Keratinocyte (primary cell): Measurements from ENCODE around the gene SLC1A2.

Experiments
- CTCF ChIP-seq, 3 experiments: IDR thresholded peaks in 1 of 3; conservative IDR thresholded peaks in 1 of 3; optimal IDR thresholded peaks in 1 of 3; 2 replicates in 2 of 3; 3 replicates in 1 of 3; pipeline versions ENCODE3 to v1.5.1; 2011; ENCODE audit warnings: low read length in 3 of 3, mild to moderate bottlenecking in 3 of 3, moderate library complexity in 2 of 3, control low read depth in 1 of 3, inconsistent platforms in 1 of 3; ENCODE audit not compliant: insufficient read depth in 2 of 3; ENCODE audit errors: extremely low read depth in 1 of 3
- EZH2 ChIP-seq: IDR thresholded peaks from one replicate; pipeline ENCODE4 v1.6.1; 2012; ENCODE audit warnings: inconsistent platforms, mild to moderate bottlenecking, low read length, moderate library complexity

GRCh38 chr11:35458846-35459245 lies 39.5 kb upstream of the SLC1A2 start:
- TF ChIP-seq CTCF (optimal IDR thresholded peaks at IDR 0.05 in 1 of 3, IDR thresholded peaks at IDR 0.05 in 1 of 3, conservative IDR thresholded peaks at IDR 0.05 in 1 of 3; ENCODE audit: extremely low read depth in 1 of 3, insufficient read depth in 2 of 3, low read length in 3 of 3): no peak
- TF ChIP-seq EZH2: no peak
